ENCODE data around the gene RHBDL1. TPM values are rescaled to one million over a fixed set of nuclear protein-coding genes. Genes with fewer than 3 reads are reported as not detected.

Gene RHBDL1
- total and polyA plus RNA-seq, 10 of the 15 experiments (the other 5 are each of a cell fraction or from before 2014, with no cell fraction given), result 0.04 to 1.3 (median 0.65) TPM; not detected in 5

DNA sequence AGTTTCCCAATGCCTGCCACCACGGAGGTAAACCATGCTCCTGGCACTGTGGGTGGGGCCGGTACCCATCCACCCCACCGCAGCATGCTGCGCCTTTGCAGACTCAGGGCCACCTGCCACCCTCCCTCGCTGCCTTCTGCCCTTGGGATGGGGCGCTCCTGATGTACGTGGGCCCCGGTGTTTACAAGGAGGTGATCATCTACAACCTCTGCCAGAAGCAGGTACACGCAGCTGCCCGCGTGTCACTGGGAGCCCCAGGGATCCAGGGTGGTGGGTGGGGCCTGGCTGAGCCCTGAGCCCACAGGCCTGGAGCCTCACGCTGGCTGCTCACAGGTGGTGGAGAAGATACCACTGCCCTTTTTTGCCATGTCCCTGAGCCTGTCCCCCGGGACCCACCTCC is 8.9 kb upstream of the RHBDL1 start:
- BruUV-seq (replicated peaks), result no TSS peak
- no peak for ATAC-seq
- intact Hi-C loops (cut with micrococcal nuclease; ENCODE audit: unreplicated experiment), result loop anchor here (10.0 kb wide), 1 partner anchor 272 kb away; the partner anchor contains the start of gene NME4
- Histone ChIP-seq H3K36me3 (ENCODE audit: control insufficient read depth in 2 of 2, insufficient read depth in 2 of 2, low read length in 1 of 2) (peaks cover 0 to 12% of the 10 kb centered on the region in 2 experiments; a peak in 3 of 4 replicates), H3K27me3 (replicated peaks in 1 of 2; ENCODE audit: control insufficient read depth in 2 of 2, insufficient read depth in 2 of 2, low read length in 1 of 2) (no peaks in the 10 kb centered on the region), H3K9ac (ENCODE audit: control insufficient read depth, insufficient read depth, low read length) (no peak overlapping the region), H3K27ac (ENCODE audit: control insufficient read depth, insufficient read depth) (no peak overlapping the region), H3K4me3 (no peak overlapping the region), H3K4me2 (ENCODE audit: control insufficient read depth, insufficient read depth) (no peak overlapping the region), H3K4me1 (ENCODE audit: control insufficient read depth, insufficient read depth, low read length) (peaks cover 2% of the 10 kb centered on the region; the same call in 1 of the 2 replicates), H2AFZ (ENCODE audit: control insufficient read depth, low read depth, low read length) (no peak overlapping the region), H4K20me1 (ENCODE audit: control insufficient read depth, insufficient read depth) (no peaks in the 10 kb centered on the region), H3K79me2 (ENCODE audit: control insufficient read depth, insufficient read depth, low read length) (peaks cover 16% of the 10 kb centered on the region), H3K9me3 (replicated peaks; ENCODE audit: control insufficient read depth, insufficient read depth, low read length) (no peaks in the 10 kb centered on the region)
- TF ChIP-seq NFXL1 (IDR thresholded peaks at IDR 0.05; ENCODE audit: borderline replicate concordance), result no peak
- no peak for TF ChIP-seq TCF3 (IDR thresholded peaks at IDR 0.05; ENCODE audit: borderline replicate concordance, insufficient read depth, low read depth, low read length)
- TF ChIP-seq, protein P1, sequence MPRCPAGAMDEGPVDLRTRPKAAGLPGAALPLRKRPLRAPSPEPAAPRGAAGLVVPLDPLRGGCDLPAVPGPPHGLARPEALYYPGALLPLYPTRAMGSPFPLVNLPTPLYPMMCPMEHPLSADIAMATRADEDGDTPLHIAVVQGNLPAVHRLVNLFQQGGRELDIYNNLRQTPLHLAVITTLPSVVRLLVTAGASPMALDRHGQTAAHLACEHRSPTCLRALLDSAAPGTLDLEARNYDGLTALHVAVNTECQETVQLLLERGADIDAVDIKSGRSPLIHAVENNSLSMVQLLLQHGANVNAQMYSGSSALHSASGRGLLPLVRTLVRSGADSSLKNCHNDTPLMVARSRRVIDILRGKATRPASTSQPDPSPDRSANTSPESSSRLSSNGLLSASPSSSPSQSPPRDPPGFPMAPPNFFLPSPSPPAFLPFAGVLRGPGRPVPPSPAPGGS (IDR thresholded peaks at IDR 0.05; ENCODE audit: borderline replicate concordance, insufficient read depth, low read depth, low read length, poor library complexity, severe bottlenecking), result no peak
- TF ChIP-seq SMC3 (IDR thresholded peaks at IDR 0.05; ENCODE audit: borderline replicate concordance, low read length), result no peak
- TF ChIP-seq, protein P2, sequence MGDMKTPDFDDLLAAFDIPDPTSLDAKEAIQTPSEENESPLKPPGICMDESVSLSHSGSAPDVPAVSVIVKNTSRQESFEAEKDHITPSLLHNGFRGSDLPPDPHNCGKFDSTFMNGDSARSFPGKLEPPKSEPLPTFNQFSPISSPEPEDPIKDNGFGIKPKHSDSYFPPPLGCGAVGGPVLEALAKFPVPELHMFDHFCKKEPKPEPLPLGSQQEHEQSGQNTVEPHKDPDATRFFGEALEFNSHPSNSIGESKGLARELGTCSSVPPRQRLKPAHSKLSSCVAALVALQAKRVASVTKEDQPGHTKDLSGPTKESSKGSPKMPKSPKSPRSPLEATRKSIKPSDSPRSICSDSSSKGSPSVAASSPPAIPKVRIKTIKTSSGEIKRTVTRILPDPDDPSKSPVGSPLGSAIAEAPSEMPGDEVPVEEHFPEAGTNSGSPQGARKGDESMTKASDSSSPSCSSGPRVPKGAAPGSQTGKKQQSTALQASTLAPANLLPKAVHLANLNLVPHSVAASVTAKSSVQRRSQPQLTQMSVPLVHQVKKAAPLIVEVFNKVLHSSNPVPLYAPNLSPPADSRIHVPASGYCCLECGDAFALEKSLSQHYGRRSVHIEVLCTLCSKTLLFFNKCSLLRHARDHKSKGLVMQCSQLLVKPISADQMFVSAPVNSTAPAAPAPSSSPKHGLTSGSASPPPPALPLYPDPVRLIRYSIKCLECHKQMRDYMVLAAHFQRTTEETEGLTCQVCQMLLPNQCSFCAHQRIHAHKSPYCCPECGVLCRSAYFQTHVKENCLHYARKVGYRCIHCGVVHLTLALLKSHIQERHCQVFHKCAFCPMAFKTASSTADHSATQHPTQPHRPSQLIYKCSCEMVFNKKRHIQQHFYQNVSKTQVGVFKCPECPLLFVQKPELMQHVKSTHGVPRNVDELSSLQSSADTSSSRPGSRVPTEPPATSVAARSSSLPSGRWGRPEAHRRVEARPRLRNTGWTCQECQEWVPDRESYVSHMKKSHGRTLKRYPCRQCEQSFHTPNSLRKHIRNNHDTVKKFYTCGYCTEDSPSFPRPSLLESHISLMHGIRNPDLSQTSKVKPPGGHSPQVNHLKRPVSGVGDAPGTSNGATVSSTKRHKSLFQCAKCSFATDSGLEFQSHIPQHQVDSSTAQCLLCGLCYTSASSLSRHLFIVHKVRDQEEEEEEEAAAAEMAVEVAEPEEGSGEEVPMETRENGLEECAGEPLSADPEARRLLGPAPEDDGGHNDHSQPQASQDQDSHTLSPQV (IDR thresholded peaks at IDR 0.05), result no peak
- ChIA-PET CTCF (interaction anchor here (1.6 kb wide), 1 partner anchor 14 kb away, joined by 4 read pairs; the partner anchor contains the start of gene STUB1), RAD21 (ENCODE audit: unreplicated experiment) (interaction anchor here (1.1 kb wide), 1 partner anchor 14 kb away, joined by 3 read pairs; the partner anchor contains the start of gene STUB1), SMC1A (ENCODE audit: uncharacterized antibody, unreplicated experiment) (no interaction called here), POLR2A (no interaction called here)
- in situ Hi-C loops (cut with MboI), result loop anchor here (10.0 kb wide), 1 partner anchor 272 kb away; the partner anchor contains the start of gene NME4
- no peak for FAIRE-seq
- WGBS (ENCODE audit: insufficient coverage, insufficient replicate concordance, low lambda C conversion rate, missing lambda C conversion rate), result 81% methylated on average over 13 of the region's 13 CpGs
- DNase-seq (ENCODE audit: low read depth, low spot score), result no peak
